Activated T-helper 1 cell treated with anti-CD3 and anti-CD28 coated beads, Interleukin-2, amount 50 U/mL, for 16 hours (primary cell): ENCODE measurements around the gene IFT74.

ENCODE experiments used
- DNase-seq, 2 donors: peaks; one replicate each; pipeline ENCODE4 v3.0.0-alpha.2; 2020; ENCODE audit warnings: low read depth in 1 of 2, low spot score in 1 of 2

IFT74 gene

DNA sequence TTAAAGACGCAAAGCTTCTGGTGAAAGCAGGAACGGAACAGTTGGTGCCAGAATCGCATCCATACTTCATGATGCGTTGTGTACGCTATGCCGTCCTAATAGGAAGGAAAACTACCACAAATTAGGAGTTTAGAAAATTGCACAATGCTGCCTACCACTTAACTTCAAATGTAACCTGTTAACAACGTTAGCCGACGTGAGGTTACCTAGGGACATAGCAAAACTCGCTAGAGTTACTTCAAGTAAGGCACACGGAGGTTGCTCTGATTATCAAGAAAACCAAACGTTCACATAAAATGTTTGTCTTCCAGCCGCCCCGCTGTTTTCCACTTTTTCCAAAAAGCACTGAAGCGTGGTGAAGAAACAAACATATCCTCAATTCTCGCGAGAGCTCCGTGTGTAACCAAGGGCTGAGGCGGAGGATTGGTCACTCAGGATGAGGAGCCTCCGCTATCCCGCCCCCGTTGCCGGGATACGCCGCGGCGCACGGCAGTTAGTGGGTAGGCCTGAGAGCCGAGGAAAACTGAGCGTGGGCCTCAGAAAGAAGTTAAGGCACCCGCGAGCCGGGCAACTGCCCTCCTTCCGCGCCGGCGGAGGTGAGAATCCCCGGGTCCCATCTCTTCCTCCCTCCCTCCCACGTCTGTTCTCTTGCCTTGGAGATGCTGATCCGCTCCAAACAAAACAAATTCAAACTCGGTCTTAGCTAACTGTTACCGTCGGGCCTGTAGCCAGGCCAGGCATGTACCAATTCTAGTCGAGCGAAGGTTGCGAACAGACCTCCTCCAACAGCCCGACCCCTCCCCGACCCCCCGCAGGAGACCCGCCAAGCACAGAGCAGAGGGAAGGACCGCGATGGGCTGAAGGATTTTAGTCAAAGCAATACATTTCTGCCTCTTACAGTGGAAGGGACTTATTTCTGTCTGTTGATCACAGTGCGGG is at the start of gene IFT74:
TSS of gene IFT74 (plus strand) at position 492 of the 939 bp plus-strand sequence. CDS start 5,556 bp downstream, outside the sequence.
- peak; percentile 84 to 87 for DNase-seq

DNA sequence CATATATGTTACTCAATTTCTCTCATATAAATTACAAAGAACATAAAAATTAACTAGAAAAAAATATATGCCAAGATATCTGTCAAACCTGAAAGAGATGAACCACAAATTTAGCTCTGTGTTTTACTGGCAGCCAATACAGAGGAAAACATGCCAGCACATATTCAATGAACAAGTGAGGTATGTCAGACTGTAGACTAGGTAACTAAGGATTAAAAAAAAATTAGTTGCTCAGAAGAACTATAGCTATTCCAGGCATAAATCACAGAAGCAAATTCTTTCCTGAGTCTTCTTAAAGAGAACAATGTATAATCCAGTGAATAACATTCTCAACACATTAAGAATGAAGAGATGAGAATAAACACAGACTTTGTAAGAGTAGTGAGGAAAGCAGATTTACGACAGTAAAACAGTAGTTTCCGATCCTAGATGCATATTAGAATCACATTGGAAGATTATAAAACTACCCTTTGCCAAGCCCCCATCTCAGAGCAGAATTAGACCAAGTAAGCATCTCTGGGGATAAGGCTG is 43.0 kb upstream of the IFT74 start:
- DNase-seq, result no peak

DNA sequence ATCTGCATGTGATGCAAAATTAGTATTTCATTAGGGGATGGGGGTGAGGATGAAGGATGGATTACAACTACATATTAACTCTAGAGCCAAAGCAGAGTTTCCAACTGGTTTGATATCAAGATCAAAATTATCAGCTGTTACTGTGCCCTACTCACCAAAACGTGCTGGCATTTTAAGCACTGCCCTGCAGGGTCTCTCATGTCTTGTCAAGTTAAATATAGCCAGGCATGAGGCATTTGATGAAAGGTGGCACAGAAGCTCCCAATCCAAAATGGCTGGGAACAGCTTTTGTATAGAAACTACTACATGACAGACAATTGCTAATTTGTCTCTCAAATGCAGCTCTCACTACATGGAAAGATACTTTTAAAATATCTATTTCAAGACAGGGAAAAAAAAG is 36.5 kb upstream of the IFT74 start:
- no peak for DNase-seq

DNA sequence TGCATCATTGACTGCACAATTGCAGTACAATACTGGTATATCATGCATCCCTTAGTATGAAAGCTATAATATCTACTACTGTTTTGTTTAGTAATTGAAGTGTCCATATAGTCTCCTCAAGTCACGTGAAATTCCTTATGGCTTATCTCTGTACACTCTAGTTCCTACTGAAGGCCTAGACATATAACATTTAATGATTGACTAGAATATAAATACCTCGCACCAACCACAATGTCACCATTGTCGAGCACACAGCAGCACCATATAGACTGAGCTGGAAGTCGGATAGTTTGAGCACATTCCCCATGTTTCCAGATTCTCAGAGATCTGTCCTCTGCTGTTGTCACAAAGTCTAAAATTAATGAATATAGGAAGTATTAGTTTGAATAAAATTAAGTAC is 30.6 kb upstream of the IFT74 start:
- no peak for DNase-seq

DNA sequence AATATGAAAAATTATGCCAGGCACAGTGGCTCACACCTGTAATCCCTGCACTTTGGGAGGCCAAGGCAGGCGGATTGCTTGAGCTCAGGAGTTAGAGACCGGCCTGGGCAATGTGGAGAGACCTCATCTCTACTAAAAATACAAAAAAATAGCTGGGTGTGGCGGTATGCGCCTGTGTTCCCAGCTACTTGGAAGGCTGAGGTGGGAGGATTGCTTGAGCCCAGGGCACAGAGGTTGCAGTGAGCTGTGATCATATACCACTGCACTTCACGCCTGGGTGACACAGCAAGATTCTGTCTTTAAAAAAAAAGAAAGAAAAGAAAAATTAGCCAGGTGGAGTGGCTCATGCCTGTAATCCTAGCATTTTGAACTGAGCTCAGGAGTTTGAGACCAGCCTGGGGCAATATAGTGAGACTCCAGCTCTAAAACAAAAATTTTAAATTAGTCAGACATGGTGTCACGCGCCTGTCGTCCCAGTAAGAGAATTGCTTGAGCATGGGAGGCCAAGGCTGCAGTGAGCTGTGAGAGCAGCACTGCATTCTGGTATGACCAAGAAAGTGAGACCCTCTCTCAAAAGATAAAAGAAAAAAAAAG is 27.2 kb upstream of the IFT74 start:
- DNase-seq, result no peak

DNA sequence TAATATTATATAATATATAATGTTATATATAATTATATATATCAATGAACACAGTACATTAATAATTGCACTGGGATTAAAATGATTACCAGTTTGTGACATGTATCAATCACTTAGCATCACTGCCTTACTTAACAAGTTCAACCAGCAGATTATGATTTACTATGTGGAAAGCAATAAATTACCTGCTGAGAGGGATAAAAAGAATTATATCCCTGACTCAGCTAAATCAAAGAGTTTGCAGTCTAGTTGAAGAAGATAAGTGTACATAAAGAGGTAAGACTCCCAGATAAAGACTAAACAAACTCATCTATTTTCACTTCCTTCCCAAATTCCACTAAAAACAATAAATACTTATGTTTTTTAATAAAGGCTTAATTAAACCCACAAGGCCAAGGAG is 20.4 kb upstream of the IFT74 start:
- no peak for DNase-seq

DNA sequence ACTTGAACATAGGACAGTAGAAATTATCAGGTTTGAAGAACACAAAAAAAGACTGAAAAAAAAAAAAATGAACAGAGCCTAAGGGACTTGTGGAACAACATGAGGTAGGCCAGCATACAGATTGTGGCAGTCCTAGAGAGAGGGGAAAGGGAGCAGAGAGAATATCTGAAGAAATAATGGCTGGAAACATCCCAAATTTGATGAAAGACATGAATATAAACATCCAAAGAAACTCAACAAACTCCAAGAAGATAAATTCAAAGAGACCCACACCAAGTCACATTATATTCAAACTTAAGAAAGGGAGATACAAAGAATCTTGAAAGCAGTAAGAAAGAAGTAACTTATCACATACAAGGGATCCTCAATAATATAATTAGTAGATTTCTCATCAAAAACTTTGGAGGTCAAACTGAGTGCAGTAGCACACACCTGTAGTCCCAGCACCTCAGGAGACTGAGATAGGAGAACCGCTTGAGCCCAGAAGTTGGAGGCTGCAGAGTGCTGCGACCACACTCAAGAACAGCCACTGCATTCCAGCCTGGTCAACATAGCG is 18.3 kb upstream of the IFT74 start:
- DNase-seq, result no peak

DNA sequence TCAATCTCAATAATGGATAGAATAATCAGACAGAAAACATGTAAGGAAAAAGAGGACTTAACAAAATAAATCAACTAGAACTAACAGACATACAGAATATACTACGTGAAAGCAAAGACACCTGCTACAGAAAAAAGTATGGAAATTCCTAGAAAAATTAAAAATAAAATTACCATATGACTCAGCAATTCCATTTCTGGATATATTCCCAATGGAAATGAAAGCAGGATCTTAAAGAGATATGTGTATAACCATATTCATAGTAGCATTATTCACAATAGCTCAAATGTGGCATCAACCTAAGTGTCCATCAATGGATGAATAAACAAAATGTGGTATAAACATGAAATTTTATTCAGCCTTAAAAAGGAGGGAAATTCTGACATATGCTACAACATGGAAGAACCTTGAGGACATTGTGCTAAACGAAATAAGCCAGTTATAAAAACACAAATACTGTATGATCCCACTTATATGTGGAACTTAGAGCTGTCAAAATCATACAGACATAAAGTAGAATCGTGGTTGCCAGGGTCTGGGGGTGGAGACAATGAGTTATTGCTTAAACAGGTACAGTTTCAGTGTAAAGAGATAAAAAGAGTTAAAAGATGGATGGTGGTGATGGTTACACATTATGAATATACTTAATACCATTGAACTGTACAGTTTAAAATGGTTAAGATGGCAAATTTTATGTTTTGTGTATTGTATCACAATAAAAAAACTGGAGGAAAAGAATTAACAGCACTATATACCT is 16.1 kb upstream of the IFT74 start:
- no peak for DNase-seq

DNA sequence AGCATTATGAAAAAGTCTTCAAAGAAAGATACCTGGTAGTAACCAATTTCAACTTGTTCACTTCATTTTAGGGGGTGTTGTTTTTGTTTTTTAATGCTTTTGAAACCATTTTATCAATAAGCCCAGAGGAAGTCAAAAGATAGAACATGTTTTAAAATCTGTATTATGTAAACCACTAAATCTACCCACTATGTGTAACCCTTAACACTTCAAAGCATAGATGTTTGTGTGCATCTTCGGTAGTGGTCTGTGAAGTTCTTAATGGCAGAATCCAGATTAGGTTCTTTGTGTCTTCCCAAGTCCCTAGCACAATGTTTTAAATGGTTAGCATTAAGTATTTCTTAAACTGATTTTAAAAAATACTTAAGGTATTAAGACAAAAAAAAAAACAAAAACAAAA is 15.4 kb upstream of the IFT74 start:
- no peak for DNase-seq

DNA sequence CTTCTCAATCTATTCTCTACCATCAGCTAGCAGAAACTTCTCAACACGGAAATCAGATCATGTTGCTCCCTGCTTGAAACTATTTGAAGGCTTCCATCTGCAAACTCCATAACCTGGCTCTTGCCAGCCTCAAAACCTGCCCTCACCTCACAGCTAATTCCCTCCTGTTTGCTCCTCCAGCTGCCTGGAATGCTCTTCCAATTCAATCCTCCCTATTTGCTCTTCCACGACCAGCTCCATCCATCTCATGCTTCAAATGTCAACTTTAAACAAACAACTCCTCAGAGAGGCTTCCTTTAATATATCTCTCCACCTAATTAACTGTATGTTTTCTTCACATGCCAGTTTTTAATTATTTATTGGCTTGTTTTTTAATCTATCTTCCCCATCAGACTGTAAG is 10.6 kb upstream of the IFT74 start:
- no peak for DNase-seq

DNA sequence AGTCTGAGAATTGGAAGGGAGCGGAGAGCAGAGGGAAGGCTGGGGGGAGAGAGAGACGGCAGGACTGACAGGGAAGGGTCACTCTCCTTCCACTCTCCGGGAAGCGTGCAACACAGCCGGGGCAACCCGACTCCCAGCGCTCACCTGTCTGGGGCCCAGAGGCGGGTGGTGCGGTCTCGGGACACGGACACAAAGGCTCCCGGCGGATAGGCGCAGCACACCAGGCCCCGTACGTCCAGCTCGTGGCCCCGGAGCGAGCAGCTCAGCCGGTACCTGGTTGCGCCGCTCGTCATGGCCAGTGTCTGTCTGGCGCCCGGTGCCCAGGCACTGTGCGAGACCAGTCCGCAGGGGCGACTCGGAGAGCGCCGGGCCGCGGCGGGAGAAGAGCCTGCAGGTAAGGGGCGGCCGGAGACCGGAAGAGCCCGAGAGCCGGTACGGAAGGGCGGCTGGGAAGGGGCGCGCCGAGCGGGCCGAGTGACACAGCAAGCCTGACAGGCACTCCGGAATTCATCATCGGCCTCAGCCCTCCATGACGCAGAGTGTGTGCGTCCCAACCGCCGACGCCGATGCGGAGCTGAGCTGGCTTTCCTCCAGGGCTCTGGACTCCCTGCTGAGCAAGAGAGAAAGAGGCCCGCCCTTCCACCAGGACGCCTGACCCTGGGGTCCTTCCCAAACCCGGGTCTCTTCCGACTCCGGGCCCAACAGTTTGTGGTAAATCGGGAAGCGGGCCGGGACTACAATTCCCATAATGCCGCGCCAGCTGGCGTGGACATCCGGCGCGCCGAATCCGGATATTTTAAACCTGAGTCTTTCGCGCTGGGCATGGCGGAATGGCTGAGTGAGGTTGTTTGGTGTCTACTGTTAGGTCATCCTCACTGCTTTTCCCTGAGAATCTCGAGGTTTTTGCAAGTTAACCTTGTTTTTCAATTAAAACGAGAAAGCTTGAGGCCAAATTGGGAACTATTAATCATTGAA is 9.2 kb upstream of the IFT74 start, which contains the start of gene PLAA:
TSS of gene PLAA (minus strand) at position 490 of the 975 bp plus-strand sequence. CDS start at position 293, 197 bp downstream.
- DNase-seq, result peak; percentile 66 to 72

DNA sequence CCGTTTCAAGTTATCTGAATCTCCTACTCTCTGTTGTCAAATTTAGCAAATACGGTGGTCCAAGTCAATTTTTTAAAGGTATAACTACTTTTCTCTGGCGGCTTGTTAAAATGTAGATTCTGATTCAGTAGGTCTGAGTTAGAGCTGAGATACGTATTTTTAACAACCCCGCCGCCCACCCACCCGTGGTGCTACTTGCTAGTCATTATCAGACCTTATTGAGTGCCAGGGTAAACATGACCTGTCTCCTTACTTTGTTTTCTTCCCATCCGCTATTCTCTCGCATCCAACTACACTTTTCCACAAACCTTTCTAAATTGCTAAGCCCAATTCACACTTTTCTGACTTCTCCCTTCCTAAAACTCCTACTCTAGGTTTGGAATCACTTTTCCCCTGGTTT is 8.5 kb upstream of the IFT74 start:
- peak in 1 of 2 donors; percentile 5 for DNase-seq

DNA sequence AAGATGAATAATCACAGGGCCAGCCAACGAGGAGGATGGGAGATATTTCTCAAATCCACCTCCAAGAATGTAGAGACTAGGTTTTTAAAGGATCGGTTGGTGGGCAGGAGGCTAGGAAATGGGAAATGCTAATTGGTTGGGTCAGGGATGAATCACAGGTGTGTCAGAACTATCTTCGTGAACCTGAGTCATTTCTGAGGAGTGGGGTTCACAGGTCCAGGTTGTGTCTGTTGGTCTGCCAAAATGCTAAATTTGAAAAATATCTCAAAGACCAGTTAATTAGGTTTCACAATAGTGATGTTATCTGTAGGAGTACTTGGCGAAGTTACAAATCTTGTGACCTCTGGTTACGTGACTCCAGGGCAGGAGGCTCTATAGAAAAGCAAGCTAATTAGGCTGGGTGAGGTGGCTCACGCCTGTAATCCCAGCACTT is 6.6 kb upstream of the IFT74 start:
- DNase-seq, result no peak

DNA sequence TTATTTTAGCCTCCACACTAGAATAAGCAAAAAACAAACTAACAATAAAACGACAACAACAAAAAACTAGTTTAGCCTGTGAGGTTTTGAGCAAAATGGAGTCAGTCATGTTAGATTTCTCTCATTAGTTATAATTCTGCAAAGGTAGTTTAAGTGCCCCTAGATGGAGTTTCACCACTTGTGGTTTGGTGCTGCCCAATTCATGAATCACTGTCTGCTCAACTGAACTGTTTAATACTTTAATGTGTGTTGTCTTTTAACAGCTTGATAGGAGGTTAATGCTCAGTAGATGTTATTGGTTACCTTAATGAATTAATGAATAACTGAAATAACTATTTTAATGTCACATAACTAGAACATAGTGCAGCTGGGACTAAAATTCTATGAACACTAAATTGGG is 5.7 kb upstream of the IFT74 start:
- DNase-seq, result no peak

DNA sequence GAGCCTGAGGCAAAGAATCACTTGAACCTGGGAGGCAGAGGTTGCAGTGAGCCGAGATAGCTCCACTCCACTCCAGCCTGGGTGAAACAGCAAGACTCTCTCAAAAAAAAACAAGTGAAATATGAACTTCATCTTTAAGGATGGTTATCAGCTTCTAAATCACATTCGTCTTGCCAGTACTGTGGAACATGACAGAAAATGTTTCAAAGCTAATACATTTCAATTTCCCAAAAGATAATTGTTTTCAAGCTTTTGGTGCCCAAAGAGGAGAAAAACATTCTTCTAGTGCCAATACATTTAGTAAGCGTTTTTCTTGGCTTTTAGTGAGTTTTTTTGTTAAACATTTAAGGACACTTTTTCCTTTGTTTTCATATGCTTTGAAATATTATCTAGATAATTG is 4.4 kb upstream of the IFT74 start:
- DNase-seq, result no peak

DNA sequence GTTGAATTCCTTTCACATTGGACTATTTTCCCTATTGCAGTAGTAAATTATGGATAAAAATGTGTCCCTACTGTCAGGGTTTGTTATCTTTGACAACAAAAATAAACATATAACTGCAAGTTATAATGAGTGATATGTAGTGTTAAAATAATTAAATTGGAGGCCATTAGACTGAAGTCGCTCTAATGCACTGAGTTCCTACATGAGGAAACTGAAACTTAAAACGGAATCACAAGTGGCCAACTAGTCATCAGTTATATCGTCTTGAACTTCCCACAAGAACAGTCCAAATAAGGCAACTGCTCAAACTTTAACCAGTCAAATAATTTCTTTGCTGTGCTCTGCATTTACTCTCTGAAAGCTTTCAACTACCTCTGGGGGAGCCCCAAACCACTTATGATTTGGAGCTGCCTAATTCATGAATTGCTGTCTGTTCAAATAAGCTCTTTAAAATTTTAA is 2.1 kb upstream of the IFT74 start:
- DNase-seq, result no peak

DNA sequence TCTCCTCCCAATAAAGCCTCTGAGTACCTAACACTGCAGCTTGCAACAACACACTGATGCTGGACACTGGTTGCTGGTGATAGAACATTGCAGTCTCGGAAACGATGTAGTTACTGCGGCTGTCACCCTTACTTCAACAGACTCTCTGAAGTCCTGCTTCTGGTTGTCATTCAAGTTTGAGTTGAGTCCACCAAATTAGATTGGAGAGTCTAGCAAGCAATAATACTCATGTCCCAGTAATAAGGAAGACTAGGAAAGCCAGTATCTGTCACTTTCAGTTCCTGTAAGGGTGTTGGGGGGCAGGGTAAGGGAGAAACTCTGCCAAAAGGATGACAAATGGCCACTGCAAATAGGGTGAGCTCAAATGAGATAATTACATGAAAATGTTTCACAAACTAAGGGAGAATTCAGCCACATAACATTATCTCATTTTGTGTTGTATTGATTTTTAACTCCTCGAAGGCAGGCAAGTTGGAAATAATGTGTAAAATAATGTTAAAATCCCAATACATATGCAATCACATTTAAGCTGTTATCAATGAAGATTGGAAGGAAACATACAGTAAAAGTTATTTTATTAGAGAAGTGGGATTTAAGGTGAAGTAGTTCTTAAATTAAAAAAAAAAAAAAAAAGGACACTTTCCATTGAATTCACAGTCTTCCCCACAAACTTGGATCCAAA is 849 bp upstream of the IFT74 start:
- no peak for DNase-seq

DNA sequence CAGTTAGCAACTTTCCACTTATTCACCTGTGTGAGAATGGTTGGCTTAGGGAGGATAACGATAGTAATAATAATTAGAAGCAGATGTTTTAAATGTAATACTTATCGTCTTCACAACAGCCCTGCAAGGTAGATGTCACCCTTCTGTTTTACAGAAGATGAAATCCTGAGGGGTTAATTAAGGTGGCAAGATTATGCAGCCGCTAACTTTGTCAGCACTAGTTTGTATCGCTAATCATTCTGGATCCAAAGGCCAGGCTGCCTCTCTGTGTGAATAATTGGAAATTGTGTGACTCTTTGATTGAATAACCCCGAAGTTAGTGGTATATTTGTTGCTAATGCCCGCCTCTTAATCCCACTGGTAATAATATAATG is 635 bp downstream of the IFT74 start:
- DNase-seq, result no peak

DNA sequence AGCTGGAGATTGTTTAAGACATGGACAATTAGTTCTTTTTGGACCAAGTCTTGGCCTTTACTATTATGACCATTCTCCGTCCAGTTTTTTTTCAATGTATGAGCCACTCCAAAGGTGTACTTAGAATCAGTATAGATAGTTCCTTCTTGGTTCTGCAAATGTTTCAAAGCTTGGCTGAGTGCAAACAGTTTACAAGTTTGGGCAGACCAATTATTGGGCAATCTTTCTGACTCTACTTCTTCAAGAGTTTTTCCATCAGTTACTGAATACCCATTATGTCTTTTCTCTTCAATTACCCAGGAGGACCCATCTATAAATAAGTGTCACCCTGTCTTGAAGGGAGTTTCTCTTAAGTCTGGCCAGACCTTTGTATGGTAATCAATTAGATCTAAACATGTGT is 15.5 kb downstream of the IFT74 start:
- no peak for DNase-seq
